Ammon's horn (tissue), 1 donor: ENCODE measurements around the gene TMEM154.

Experiments
- DNase-seq: peaks from one replicate; pipeline ENCODE4 v3.0.0-alpha.2; 2016; ENCODE audit warnings: low spot score

The TMEM154 gene

DNA sequence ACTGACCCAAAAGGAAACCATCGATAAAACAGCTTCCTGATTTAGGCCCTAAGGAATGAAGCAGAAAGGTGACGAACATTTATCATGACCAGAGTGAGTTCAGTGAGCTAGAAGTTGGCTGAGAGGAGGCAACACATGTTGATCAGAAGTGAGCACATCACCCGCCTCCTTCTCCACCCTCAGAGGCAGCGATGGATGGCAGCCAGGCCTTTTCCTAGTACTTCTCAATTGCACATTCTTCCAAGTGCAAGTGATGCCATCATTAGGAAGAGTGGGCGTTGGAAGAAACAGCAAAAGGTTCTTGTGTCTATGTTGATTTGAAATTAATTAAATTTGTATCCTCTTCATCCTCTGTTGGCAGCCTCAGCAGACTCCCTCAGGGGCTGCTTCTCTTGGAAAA lies 51.7 kb downstream of the TMEM154 start:
- DNase-seq = peak; percentile 68

DNA sequence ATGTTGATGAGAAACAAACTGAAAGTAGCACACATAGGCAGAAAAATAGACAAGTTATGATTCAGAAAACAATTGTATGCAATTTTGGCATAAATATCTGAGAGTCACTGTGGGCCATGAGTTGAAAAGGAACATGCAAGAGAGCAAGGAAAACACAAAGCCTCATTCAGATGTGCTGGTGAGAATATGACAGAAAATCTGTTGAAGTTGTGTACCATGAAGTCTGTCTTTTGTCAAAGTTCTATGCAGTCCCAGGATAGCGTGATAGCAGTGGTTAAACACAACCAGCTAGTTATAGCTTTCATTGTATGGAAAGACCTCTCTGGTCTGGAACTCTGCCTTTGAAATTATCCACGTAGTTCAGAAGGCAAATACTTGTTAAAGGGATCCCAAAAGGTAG lies 53.0 kb downstream of the TMEM154 start:
- no peak for DNase-seq

DNA sequence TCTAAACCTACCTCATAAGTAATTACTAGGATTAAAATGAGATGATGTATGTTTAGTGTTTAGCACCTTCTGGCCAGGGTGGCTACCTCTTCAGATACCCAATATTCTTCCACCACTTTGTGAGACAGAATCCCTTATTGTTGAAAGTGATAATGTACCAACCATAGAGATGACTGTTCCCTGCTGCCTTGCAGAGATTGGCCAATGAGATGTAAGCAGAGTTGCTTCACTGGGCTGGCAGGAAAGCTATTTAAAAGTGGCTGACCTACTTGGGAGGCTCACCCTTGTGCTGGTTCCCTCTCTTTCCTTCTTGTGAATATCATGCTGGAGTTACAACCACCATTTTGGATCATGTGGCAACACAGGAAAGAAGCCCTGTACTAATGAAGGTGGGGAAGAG lies 58.9 kb downstream of the TMEM154 start:
- DNase-seq = no peak

DNA sequence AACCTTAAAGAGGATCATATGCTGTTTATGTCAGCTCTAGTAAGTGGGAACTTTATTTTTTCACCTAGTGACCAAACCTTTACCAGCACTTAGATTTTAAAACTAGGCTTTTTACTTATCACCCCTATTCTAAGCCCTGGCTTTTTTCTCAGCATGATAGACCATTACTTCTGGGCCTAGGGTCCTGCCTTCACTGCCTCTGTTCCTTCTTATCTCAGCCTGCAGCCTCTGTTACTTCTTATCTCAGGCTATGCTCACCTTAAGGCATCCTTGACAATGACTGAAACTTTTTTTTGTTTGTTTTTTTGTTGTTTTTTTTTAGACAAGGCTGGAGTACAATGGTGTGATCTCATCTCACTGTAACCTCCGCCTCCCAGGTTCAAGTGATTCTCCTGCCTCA lies 59.6 kb downstream of the TMEM154 start:
- no peak for DNase-seq

DNA sequence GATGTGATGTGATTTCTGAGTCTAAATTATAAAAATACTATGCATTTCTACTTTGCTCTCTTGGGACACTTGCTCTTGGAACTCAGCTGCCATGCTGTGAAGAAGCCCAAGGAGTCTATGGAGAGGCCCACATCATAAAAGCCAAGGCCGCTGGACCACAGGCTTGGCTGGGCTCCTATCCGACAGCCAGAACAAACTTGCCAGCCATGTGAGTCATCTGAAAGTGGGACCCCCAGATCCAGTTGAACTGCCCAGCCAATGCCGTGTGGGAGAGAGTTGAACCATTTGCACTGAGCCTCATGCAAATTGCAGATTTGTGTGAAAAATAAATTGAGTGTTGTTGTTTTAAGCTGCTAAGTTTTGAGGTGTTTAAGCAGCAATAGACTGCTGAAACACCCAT lies 60.2 kb downstream of the TMEM154 start:
- DNase-seq = no peak

DNA sequence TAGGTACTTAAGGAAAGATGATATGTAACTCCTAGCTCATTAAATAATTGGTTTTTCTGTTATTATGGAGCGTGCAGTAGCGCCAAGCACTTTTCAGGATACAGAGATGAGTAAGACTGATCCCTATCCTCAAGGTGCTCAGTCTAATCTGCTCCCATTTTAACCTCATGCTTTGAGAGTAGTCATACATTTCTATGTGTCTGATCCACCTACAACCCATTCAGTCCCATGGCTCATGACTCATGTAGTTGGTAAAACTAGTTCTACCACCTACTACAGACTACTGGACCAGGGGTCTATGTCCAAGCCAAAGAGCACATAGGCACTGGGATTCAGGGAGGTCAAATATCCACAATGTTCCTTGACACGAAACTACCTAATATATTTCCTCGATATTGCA lies 60.8 kb downstream of the TMEM154 start:
- DNase-seq = no peak

DNA sequence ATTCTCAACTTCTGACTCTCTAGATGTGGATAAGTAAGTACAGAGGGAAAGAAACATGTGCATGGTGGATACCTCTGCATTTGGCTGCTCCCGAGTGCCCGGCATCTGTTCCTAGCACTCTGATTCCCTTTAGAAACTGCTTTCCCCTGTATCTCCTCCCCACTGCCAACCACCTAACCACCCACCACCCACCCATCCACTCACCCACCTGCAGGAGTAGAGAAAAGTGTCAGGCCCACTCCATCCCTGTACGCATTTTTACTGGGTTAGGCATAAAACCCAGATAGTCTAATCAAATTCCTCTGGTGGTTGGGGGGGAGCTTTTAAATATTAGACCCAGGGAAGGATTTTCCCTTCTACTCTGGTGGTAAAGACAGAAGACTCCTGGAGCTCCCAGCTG lies 63.0 kb downstream of the TMEM154 start:
- no peak for DNase-seq

DNA sequence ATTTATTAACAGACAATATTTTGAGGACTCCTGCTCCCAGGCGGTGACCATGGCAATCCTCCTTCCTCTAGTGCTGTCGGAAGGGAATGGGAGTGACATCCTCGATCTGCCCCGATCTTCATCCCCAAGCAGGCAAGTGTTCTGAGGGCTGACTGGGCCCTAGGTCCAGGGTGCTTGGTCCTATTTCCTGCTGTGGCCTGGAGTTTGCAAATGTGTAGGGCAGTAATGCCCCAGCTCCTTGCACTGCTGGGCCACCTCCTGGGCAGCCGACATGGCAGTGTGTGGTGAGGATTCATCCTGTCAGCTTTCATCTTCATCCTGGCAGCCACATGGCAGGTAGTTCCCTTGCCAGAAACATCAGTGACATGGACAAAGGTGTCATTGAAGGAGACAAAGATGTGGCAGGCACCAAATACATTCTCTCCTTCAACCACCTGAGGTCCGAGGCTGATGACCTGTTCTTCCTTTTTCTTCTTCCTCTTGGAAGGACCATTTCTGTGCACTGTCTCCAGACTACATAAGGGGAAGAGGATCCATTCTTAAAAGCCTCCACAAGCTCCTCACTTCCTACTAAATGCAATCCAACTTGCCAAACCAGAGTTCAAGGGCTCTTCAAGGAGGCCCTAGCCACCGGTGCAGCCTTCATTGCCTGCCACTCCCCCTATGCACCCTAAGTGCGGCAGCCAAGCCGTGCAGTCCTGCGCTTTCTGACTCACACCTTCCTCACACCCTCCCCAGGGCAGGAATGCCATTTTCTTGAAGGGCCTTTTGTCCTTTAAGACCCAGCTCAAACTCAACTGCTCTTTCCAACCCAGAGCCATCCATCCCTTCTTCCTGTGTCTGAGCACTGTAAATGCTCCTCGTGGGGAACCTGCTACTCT lies 65.7 kb downstream of the TMEM154 start:
- DNase-seq = no peak

DNA sequence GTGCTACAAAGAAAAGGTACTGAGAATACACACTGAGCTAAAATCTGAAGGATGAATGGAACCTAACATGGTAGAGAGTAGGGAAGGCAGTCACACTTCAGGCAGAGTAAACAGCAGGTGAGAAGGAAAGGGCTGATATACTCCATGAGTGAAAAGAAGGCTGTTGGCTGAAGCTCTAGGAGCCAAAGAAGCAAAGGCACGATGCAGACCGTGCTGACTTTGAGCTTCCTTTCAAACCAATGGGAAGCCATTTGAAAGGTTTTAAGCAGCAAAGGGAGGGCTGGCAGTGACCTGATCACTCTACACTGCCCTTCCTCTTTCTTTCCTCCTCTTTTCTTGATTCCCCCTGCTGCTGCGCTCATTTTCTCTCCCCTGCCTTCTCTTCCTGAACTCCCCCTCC lies 66.4 kb downstream of the TMEM154 start:
- no peak for DNase-seq

DNA sequence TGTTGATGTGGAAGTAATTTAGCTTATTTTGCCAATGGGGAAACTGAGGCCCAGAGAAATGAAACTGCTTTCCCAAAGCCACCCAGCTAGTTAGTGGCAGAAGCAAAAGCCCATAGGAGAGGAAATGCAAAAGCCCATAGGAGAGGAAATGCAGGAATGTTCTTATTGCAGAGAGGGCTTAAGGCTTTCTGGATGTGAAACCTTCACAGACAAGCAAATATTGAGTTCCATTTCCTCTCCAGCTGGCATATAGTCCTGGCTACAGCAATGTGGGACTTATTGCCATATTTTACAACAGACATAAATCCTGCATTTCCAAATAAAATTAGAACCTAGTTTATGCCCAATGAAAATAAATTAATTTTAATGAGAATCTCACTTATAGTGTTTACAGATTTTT lies 69.7 kb downstream of the TMEM154 start:
- no peak for DNase-seq

DNA sequence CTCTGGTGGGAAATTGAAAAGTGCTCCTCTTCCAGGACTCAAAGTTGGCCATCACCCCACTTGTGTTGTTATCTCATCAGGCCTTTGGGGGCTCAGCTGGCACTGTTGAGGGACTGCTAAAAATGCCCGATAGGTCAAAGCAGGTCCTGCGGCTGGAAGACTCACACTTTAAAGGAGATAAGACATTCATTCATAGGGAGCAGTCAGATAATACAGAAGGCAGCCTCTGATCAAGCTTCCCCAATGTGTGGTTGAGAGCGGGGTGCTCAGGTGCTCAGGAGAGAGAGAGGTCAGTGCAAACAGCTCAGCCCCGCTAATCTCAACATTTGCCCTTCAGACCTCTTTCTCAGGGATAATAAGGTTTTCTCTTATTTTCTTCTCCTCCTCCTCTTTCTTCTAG lies 70.3 kb downstream of the TMEM154 start:
- no peak for DNase-seq

DNA sequence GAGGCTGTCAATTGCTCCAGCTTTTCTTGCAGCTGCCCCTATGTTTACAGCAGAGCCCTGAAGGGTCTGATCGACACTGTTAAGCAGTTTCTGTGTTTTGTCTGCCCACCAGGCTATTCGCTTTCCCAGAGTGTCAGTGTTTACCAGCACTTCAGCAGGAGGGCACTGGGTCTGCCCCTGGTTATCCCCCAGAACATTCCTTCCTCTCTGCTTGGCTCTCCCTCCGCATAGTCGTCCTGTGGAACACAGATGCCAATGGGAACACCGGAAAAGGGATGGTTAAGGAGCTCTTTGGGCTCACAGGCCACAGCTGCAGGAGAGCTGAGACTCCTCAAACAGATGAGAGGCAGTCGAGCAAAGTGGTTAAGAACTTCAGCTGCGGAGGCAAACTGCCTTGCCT lies 72.6 kb downstream of the TMEM154 start:
- no peak for DNase-seq

DNA sequence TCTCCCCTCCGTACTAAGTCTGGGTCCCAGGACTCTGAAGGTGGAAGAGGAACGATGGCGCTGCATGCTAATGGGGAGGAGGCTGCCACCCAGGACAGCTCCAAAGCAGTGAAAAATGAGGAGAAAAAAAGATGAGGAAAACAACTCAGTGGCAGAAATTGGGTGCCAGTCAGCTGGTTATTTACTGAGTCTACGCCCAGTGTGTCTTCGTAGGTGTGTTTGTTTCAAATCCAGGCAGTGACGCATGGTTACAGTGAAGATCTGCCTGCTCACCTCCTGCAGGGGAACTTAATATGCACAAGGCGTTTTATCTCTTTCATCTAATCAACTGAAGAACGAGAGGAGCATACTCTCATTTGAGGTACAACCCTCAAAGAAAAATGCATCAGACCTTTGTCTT lies 73.0 kb downstream of the TMEM154 start:
- DNase-seq = peak; percentile 43

DNA sequence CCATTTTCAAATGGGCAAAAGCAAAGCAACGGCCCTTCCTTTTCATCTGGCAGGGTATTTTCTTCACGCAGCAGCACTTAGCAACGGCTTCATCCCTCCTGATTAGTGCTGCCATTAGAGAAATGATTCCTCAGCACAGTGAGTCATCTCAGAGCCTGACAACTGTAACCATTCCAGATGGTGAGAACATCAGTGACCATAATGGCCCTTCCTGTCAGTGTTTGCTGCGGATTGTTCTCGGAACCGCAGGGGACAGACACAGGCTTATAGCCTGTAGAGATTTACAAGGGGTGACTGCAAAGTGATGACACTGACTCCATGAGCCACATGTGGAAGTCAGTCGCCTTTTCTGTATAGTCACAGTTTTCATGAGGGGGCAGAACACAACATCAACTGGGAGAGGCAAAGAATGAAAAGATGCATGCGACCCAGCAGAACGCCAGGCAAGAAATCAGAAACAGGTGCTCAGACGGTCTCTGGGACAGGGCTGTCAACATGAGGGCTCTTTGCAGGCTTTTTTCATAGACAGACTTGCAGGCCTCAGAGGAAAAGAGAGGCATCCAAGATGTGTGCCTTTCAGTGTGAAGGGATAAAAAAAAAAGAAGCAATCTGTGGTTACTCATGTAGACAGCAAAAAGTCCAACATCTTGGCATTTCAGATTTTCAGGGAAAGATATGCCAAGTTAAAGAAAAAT lies 74.0 kb downstream of the TMEM154 start:
- DNase-seq = peak; percentile 35

DNA sequence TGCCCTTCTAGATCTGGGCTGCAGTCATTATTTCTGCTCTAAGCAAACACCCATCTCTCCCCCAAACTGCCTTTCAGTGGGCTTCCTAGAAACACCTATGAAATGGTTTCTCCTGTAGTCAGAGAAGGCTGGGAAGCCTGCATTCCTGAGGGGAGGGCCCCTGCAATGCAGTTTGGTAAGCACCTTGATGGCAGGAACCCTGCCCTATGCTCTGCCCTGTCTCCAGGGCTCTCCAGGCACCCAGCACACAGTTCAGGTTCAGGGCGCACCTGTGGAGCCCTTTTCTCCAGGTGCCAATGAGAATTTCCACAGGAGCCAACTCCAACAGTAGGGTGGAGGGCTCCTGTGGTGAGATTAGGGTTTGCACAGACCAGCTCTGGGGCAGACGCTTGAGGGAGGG lies 74.8 kb downstream of the TMEM154 start:
- no peak for DNase-seq

DNA sequence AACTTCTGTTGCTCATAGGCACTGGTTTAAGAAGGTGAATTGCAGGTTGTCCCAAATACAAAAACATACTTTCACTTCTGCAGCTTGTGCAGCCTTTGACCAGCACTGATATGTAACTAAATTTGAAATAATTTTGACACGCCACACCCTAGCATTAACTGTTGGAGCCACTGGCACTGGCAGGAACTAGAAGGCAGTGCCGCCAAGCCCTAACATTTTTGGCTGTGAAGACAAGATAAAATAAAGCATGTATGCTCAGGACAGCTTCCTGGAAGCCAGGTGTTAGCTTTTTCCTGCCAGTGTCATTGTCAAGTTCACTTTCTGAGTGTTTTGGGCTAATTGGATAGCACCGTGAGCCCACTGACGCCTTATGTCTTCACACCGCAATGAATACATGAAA lies 78.6 kb downstream of the TMEM154 start:
- DNase-seq = no peak

DNA sequence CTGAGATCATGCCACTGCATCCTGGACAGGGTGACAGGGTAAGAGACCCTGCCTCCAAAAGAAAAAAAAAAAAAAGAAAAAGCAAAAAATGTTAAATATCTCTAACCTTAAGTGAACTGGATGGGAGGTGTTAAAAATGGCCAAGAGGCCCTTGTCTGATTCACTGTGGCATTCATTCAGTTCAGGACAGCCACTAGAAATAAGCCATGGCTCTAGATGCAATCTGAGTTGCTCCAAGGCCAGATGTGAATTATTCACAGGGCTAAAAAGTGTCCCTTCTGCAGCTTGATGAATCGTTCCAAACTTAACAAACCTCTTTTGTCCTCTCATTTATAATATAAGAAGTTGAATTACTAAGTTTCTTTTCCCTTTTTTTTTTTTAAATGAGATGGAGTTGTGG lies 80.2 kb downstream of the TMEM154 start:
- DNase-seq = no peak

DNA sequence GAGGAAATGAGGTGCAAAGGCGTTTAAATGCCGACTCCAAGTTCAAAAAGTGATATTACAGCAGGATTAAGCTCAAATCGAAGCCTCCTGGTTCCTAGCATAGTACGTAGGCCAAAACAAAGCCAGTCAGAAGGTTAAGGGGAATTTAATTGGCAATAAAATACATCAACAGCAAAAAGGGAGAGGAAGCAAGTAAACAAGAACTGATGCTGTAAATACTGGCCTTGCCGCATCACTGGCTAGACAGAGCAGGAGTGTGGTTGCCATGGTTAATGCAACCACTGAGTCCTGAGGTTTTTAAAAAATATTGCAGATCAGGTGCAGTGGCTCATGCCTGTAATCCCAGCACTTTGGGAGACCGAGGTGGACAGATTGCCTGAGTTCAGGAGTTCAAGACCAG lies 80.7 kb downstream of the TMEM154 start:
- DNase-seq = no peak

DNA sequence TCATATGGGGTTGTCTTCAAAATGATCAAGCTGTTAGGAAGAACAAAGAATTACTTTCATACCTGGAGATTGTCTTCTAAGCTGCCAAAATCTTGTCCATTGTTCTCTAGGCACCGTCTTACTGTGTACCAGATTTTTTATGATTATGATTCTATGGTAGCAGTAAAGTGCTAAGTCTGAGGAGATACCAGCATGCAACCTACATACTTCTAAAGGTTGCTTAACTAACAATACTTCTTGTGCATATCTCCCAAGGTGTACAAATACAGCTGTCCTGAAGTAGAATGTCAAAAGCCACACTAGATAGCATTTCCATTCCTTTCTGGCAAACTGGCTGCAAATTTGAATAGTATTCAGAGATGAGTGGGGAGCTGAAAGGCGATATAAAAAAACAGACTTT lies 81.3 kb downstream of the TMEM154 start:
- no peak for DNase-seq

DNA sequence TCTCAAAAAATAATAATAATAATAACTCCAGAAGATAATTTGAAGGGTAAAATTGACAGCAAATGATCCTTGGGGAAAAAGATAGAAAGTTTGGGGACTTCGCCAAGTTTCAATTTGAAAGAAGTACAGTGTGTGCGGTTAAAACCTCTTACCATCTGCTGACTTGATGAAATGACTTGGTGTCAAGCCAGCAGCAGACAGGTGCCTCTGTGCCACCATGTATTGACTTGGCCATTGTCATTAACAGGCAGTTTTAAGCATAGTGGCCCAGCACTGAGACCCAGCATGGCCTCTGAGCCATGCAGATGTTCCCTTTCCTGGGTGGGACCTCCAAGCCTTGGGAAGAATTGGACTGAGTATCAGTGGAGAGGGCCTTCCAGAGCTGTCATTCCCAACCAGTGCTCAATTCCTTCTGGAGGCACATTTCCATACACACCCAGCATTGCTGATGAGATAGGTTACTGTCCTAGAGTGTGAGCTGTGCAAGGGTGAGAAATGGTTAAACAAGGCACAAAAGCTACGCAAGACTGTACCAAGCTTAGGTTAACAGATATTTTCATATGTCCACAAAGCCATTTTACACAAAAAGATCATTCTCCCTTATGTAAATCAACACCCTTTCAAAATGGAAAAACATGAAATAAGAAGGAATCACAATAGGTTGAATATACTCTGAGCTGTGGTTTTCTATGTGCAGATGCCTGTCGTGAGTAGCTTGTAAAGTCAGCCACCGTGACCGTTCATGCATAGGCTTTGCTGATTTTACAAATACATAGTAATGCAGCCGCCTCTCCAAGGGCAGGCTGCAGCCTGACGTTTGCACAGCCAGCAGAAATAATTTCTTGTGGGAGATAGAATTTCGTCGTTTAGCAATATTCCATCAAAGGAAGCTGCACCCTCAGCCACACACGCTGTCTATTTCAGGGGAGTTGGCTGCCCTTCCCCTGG lies 84.5 kb downstream of the TMEM154 start:
- no peak for DNase-seq

DNA sequence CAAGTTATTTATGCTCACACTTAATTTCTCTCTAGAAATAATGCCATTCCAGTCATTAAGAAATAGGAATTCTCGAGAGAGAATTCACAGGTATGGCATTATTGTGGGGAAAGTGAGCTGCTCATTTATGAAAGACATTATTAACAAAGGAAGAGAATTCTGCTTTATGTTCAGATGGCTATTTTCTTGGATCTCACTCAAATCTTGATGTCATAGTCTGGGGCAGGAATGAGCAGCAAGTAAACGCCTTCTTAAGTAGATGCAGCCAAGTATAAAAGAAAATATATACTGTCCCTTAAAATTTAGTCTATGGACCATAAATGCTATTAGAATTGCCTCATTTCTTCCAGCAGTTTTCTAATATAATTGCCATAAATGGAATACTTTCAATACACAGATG lies 85.7 kb downstream of the TMEM154 start:
- DNase-seq = no peak

DNA sequence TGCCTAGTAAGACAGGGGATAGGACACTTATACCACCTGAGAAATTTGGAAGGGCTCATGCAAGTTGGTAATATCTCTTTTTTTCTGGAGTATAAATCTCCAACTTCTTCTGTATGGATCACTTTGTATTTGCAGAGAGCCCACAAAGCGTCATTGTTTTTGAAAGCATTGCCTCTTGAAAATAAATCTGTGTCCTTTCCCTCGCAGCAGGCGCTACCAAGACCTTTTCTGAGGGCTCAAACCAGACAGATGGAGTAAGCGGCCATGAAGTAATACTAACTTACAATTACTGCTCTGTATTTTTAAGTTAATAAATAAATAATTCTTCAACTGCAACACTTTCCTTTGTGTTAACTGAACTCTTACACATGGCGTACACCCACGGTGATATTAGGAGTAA lies 87.9 kb downstream of the TMEM154 start:
- DNase-seq = peak; percentile 34

DNA sequence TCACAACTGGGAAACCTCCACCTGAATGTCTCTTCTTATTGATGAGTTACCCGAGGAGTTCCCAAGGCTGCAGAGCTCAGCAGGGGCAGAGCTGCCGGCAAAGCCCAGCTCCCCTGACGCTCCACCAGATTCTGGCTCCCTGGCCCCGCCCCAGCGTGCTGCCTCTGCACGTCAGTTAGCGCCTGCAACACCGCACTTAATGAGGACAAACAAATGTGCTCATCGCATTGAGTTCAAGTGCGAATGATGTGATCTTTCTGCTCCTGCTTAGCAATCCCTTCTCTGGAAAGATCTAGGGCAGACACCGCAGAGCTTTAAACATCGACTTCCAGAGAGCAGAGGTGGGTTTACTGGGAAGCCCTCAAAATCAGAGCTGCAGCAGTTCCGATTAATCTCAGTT lies 88.4 kb downstream of the TMEM154 start:
- peak; percentile 19 for DNase-seq
